Hematopoietic multipotent progenitor cell treated with erythropoietin and hydrocortisone succinate and interleukin-3 and kit ligand, for 4 days (in vitro differentiated cells): Measurements from ENCODE around the gene RBM4.
A peak's percentile ranks its signal among the peaks of the same experiment; 100 is the strongest.

ENCODE experiments used
- DNase-seq: peaks from one replicate; pipeline ENCODE4 v3.0.0-alpha.2; 2015

Gene RBM4

DNA sequence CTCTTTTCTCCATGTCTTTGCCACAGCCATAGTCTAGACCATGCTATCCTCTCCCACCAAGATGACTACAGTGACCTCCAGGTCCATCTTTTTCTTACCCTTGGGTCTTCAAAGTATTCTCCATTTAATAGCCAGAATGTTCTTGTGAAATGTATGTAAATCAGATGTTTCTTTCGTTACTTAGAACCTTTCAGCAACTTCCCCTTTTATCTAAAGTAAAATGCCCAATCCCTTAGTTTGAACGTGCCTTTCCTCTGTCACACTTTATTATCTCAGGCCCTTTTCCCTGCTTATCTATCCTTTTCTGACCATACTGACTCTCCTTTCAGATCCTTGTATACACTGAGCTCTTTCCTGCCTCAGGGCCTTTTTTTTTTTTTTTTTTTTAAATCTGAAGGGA lies 21.3 kb downstream of the RBM4 start:
- peak; percentile 72 for DNase-seq

DNA sequence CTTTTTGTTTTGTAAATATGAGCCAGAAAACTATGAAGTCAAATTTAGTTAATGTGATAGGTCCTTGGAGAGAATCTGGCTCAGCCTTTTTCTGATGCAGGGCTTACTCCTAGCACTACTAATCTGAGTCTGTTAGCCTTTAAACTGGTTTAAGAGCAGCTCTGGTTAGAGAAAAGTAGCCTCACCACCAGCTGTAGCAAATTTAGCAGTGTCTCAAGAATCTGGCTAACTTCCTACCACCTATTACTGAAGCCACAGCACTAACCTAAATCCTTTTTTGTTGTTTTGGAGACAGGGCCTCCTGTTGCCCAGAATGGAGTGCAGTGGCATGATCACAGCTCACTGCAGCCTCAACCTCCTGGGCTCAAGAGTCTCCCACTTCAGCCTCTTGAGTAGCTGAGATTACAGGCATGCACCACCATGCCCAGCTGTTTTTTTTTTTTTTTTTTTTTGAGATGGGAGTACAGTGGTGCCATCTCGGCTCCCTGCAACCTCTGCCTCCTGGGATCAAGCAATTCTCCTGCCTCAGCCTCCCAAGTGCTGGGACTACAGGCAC lies 25.3 kb downstream of the RBM4 start:
- no peak for DNase-seq

DNA sequence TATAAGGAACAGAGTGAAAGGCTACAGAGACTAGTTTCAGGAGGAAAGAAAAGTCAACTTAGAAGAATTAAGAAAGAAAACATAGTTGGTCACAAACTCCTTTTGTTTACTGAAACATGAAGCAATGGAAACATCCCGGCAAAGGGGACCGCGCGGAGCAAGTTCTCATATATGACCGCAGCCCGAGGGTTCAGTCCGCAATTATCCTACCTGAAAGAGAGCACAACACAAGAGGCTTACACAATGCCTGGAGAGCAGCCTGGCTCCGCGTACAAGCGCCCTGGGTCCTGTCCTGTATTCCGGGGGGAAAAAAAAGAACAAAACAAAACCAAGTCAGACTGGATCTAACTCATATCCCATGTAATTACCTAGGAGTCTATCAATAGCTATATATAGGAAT lies 26.9 kb downstream of the RBM4 start:
- DNase-seq: no peak

DNA sequence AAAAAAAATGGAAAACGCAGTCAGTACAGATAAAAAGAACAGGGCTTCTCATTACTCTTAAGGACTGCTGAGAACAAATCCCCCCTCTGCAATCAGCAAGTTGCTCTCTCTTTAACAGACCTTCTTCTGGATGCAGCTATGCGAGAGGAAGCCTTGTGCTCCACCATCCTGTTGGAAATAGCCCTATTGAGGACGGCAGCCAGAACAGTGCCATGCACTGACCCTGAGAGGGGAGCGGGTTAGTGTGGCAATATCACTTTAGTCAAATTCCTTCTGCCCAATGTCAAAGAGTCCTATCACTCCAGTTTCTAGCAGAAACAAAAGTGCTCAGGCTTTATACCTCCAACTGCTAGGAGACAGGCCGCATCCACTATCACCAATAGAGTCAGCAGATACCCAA lies 32.3 kb downstream of the RBM4 start:
- no peak for DNase-seq

DNA sequence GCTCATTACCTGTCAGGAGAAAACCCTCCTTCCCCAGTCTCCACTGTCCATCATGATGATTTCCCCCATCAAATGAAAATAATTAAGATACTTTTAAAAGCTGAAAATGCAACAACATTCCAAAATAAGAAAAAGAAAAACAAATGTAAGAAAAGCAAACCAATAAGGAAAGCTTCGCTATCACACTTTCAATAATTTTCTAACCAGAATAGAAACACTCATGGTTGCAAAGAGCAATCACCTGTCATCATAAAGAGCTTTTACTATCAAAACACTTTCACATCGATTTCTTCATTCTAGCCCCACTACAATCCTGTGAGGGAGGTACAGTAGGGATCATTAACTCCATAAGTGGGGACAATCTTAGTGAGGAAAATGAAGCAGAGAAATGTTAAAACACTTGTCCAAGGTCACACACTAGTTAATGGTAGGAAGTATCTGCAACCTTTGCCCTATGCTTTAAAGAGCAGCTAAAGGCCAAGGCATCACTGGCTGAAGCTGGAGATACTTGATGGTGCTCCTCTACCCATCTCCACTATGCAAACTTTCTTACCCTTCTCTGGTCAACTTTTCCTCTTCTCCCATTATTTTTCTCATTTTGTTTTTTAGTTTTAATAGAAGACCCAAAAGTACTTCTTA lies 36.6 kb downstream of the RBM4 start:
- DNase-seq: no peak

DNA sequence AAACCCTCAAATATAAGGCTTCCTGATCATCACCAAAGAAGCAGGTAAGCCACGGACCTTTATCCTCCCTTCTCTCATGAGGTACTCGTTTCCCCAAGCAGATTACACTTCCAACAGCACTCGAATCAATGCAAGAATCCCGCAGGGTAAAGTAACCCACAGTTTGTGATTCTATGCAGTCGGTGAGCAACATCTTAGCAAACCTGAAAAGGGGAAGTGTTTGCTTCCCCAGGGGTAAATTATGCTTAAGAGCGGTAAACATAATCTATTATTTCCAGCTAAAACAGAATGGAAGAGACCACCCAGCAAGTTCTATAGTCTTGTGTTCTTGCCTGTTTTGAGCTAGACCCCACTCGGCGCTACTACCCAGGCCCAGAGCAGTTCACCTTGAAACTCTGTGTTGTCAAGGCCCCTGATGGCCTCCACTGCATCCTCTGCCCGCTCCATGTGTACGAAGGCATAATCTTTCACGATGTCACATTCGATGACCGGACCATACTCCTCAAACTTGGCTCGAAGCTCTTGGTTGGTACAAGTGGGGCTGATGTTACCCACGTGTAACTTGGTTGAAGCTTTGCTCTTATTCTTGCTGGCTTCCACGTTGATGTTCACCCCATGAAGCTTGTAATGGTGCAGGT lies 37.9 kb downstream of the RBM4 start:
- DNase-seq: peak; percentile 42

DNA sequence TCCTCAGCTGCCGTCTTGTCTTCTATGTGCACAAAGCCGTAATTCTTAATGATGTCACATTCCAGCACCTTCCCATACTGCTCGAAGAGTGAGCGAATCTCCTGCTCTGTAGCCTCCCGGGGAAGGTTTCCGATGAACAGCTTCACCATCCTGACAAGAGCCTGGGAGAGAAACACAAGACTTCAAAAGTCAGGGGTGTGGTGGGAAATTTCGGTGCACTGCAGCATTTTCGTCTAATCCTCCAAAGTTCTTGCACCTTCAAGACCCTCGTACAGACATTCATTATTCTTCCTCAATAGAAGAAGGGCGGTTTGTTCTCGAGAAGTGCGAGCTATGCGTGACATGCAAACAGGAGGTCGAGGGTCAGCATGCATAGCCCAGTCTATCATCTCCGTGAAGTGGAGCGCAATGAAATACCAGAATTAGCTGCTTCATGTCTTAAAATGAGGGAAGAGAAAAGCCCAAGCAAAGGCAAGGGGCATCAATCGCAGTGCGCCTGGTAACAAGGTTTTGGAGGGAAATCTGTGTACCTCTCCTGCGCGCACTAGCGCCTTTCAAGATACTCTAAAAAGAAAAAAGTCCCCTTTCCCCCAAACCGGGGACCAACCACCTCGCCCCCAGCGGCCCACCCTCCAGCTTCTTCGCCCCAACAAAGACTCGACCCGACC lies 38.6 kb downstream of the RBM4 start:
- DNase-seq: no peak

DNA sequence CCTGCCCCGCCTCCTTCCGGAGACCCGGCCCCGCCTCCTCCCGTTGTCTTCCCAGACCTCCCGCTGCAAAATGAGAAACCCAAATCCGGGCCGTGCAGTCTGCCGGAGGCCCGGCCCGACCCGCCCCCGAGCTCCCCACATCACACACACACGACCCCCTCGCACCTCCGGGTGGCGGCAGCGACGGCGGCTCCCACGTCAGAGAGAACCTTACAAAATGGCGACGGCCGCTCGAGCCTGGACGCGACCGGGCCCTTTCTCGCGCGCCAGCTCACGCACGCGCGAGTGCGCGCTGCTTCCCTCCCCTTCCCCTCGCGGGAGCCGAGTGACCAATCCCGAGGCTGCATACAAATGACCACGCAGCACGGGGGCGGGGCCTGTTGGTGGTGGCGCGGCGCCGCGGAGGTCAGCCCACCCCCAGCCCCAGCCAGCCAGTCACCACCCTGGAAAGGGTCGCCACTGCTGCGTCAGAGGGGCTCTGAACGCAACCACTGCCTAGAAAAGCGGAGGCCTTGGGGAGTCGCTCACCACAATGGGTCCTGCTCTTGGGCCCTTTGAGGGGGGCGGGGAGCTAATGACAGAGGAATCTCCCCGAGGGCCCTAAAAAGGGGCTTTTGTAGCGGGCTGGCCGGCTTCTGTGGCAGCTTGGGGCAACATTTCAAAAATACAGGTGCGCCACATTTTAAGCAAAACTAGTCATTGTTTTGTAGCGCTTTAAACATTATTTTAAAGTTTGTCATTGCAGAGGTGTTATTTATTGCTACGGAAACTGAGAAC lies 39.3 kb downstream of the RBM4 start, which contains the start of gene RBM4B:
TSS of gene RBM4B (minus strand) at position 289 of the 777 bp plus-strand sequence. CDS start 808 bp downstream, outside the sequence.
- DNase-seq: peak; percentile 98

DNA sequence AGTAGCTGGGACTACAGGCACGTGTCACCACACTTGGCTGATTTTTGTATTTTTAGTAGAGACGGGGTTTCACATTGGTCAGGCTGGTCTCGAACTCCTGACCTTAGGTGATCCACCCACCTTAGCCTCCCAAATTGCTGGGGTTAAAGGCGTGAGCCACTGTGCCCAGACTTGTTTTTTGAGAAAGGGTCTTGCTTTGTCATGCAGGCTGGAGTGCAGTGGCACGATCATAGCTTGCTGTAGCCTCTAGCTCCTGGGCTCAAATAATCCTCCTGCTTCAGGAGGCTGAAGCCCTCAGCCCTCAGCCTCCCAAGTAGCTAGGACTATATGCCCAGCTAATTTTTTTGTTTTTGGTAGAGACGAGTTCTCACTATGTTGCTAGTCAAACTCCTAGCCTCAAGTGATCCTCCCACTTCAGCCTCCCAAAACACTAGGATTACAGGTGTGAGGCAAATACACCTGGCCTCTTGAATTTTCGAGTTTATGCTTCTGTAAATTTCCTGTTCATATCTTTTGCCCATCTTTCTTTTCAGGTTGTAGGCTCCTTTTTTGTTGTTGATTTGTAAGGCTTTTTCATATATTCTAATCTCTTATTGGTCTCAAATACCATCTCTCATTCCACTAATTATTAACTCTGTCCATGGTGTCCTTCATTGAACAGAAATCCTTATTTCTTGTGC lies 42.6 kb downstream of the RBM4 start:
- no peak for DNase-seq

DNA sequence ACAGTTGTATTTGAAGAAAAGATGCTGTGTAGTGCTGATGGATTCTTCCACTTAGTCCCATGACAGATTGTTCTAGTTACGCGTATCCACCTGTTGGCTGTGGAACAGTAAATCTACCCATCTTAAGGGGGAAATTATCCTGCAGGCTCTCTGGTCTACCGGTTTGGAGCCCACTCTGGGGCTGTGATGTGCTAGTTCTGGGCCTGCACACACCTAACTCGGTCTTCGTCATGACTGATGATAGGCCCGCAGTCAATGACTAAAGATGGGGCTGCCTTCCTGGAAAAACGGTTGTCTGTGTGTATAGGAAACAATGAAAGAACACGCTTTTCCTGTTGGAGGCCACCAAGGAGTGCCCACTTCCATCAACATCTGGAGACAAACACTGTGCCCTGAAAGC lies 45.4 kb downstream of the RBM4 start:
- DNase-seq: no peak

DNA sequence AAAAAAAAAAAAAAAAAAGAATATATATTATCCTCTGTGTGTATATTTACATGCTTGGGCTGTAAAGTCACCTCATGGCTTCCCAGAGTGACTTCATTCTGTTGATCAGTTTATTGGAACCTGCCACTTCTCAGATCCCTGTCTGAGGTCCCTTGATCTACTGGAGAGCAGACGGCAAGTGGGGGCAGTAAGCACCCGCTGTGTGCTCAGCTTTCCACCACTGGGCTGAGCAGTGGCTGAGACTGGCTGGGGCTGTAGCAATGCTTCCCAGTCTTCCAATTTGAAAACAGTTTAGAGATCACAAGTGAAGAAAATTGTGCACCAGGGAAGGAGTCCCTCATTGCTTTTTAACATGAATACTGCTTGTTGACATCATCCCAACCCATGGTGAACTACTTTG lies 46.1 kb downstream of the RBM4 start:
- DNase-seq: no peak

DNA sequence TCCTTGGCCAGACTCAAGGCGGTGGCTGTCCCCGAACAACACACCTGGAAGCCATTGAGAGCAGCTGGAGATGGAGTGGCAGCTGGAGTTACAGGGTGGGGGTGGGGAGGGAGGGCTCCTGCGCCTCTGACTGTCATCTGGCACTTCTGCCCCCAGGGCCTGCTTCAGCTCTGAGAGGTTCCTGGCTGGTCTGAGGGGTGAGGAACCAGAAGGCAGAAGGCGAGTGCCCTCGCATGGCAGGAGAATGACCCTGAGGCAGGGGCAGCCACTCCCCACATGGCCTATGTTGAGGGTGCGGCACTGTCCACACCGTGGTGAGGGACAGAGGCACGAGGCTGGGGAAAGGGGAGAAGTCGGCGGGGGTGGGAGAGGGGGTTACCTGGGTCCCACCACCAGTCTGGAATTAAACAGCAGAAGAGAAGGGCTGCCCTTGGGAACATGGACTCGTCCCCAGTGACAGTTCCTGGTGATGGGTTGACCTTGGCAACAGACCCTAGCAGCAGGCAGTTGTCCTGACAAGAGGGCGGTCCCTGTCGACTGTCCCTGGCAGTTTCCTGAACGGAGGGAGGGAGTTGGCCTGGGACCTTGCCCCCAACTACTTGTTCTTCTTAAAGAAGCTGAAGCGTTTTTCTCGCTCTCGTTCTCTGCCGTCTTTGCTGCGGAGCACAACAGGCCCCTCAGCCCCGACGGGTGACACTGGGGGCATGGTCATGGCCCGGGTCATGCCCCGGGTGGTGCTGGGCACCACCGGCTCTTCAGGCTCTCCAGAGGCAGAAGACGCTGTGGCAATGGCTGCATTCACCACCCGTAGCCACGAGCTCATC lies 47.0 kb downstream of the RBM4 start:
- no peak for DNase-seq

DNA sequence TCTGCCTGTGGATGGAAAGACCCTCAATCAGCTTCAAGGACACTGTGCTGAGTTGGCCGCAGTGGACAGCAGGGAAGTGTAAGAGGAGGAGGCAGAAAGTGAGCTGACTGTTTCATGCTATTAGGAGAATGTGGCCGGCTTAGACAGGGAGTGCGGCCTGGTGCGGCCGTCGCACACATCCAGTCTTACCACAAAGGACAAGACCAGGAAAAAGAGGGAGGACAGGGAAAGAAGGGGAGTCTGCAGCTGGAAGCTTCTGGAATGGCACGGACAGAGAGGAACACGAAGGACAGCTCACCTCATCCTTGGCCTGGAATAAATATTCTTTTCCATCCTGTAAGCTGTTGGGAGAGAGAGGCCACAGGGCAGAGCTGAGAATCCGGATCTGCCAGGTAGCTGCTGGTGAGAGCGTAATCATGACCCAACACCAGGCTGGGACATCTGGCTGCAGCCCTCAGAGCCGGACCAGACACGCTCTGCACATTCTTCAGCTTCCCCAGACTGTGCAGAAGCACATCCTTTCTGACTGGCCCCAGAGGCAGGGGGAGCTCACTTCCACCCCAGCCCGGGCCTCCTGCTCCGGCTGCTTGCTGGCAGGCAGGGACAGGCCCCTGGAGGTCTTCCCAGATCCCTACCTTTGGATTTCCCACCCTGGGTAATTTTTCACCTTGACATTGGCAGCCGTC lies 47.7 kb downstream of the RBM4 start:
- no peak for DNase-seq

DNA sequence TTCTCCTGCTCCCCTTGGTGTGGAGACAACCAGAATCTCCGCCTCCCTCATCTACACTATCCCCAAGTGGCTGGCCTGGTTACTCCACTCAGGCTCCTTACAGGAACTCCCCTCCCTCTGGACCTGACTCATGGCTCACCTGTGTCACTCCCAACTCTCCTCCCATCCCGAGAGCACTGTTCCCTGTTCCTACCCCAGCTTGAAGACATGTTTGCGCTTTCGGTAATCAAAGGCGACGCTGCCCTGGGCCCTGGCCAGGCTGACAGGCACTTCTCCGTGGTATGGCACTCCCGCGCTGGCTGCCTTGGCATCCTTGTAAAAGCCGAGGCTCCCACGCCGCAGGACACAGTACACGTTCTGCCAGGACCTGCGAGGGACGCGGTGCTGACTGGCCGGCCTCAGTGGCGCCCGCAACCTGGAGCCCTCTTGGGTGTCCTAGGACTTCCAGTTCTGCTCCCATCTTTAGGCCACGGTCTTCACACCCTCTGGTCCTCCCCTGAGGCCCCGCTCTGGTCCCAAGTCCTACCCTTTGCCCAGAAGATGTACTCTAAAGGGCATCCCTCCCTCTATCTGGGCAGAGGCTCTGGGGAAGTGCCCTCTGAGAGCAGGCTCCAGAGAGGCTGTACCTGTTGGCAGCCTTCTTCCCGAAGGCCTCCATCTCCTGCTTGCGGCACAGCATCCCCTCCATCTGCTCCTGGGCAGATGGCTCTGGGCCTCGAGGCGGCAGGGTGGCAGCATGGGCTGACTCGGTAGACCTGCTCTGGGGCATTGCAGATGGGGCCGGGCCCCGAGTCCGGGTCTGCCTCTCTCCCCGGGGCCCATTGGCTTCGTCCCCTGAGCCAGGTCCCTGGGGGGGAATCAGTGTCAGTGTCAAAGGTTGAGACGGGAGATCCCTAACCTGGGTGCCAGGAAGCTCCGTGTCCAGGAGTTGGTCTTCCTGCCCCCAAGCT lies 48.6 kb downstream of the RBM4 start:
- DNase-seq: no peak

DNA sequence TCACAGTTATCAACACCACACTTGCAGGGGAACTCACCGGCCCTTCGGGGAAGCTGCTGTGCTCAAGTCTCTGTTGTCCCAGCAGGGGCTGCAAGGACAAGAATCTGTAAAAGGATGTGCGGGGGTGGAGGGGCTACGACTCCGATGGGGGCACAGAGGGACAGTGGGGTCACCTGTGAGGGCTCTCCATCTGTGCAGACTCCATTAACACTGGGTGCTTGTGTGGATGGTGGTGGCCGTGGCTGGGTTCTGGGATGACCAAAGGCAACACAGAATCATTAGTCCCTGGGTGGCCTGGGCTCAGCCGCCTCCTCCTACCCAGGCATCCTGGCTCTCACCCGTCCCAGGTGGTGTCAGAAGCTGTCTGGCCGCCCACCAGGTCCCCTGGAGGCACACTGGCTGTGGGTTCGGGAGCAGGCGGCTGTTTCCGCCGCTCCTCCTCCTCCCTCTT lies 49.4 kb downstream of the RBM4 start:
- no peak for DNase-seq

DNA sequence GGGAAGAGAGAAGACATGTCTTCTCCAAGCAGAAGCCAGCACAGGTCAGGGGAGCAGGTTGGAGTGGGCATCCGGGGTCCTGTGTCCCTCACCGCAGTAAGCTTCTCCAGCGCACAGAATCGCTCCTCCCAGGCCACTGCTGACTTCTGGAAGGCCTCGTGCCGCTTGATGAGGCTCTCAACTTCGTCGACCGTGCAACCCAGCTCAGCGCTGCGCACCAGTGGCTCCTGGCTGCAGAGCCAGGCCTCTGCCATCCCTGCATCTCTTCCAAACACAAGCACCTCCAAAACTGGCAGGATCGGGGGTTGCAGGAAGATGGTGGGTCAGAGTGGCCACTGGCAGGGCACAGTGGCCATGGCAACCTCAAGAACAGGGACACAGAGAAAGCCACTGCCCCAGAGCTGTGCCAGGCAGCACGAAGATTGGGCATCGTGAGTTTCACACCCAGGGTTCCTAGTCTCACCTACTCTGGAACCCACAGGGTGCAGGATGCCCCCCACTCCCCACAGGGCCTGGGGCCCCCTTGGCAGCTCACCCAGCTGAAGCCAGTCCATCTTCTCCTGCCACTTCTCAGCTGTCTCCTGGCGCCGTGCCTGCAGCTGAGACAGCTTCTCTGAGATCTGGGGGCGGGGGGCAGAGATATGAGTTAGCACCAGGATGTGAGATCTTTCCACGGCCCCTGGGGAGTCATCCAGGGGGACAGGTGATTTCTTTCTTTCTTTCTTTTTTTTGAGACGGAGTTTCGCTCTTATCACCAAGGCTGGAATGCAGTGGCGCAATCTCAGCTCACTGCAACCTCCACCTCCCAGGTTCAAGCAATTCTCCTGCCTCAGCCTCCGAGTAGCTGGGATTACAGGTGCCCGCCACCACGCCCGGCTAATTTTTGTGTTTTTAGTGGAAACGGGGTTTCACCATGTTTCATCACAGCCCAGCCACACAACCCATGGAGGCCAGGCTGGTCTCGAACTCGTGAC lies 50.3 kb downstream of the RBM4 start:
- no peak for DNase-seq

DNA sequence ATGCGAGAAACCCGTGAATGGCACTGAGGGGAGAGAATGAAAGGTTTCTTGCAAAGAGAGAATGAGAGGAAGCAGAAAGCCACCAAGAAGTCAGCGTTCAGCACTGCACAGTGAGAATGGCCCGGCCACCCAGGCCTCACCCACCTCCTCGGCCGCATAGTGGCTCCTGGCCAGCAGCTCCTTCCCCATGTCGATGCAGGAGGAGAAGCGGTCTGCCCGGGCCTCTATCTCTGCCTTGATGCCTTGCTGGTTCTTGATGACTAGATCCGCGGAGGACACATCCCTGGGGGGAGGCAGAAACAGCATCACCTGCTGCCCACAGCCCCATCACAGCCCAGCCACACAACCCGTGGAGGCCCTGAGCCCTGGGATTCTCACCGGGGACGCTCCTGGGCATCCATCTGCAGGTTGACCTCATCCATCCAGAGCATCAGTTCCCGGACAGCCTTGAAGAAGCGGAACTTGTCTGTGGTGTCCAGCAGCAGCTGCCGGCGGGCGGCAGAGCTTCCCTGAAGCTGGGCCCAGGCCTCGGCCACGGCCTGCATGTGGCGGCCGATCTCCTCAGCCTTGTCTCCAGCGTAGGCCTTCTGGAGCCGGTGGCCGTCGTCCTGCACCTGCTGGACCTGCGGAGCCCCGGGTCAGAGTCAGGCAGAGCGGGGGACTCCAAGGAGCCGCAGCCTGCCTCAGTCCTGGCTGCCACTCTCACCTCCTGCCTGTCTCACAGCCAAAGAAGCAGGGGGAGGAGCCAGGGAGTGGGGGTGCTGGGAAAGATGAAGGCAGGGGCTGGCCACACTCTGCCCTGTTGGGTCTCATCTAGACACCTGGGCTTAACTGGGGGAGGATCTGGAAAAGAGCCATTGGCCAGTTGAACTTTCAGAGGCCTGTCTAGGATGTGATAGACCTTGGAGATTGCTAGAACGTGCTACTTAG lies 51.4 kb downstream of the RBM4 start:
- no peak for DNase-seq
